Endothelial cell (in vitro differentiated cells): ENCODE data around the gene FBXW8. TPM values are rescaled to one million over a fixed set of nuclear protein-coding genes. Genes with fewer than 3 reads are reported as not detected.
A peak's percentile ranks its signal among the peaks of the same experiment; 100 is the strongest.

Experiments used
- DNase-seq: peaks from one replicate; pipeline ENCODE4 v3.0.0; 2021; ENCODE audit warnings: low spot score
- H3K27ac Mint-ChIP-seq: one replicate; pipeline ENCODE4 v1.8.0; 2021; ENCODE audit warnings: mixed read lengths, inconsistent platforms; ENCODE audit not compliant: unreplicated experiment
- H3K27me3 Mint-ChIP-seq: one replicate; pipeline ENCODE4 v1.8.0; 2021; ENCODE audit warnings: mild to moderate bottlenecking, moderate library complexity, mixed read lengths, inconsistent platforms; ENCODE audit not compliant: unreplicated experiment
- H3K36me3 Mint-ChIP-seq: one replicate; pipeline ENCODE4 v1.8.0; 2021; ENCODE audit warnings: mild to moderate bottlenecking, low read depth, mixed read lengths, inconsistent platforms; ENCODE audit not compliant: unreplicated experiment
- H3K4me1 Mint-ChIP-seq: one replicate; pipeline ENCODE4 v1.8.0; 2021; ENCODE audit warnings: mild to moderate bottlenecking, mixed read lengths, inconsistent platforms; ENCODE audit not compliant: unreplicated experiment
- H3K4me3 Mint-ChIP-seq: one replicate; pipeline ENCODE4 v1.8.0; 2021; ENCODE audit warnings: mild to moderate bottlenecking, mixed read lengths, inconsistent platforms; ENCODE audit not compliant: unreplicated experiment
- H3K9me3 Mint-ChIP-seq: one replicate; pipeline ENCODE4 v1.8.0; 2021; ENCODE audit warnings: mixed read lengths, inconsistent platforms; ENCODE audit not compliant: unreplicated experiment
- CTCF ChIP-seq: fragments of 200-600 bp; sonication (generic); IDR thresholded peaks from one replicate; pipeline ENCODE4 v1.5.0; 2021; ENCODE audit warnings: antibody characterized with exemption; ENCODE audit not compliant: unreplicated experiment
- total RNA-seq: library from RNA; stranded (reverse); fragmentation: NEBNext Ultra II Directional; extraction: Animal tissue kit (Norgen Biotek cat#: 25700); gene quantifications from one replicate; pipeline ENCODE4 v1.2.1, GENCODE V29; 2021; ENCODE audit not compliant: unreplicated experiment

Gene FBXW8
- total RNA-seq, 1 donor from 2014 or later: 17.8 TPM

DNA sequence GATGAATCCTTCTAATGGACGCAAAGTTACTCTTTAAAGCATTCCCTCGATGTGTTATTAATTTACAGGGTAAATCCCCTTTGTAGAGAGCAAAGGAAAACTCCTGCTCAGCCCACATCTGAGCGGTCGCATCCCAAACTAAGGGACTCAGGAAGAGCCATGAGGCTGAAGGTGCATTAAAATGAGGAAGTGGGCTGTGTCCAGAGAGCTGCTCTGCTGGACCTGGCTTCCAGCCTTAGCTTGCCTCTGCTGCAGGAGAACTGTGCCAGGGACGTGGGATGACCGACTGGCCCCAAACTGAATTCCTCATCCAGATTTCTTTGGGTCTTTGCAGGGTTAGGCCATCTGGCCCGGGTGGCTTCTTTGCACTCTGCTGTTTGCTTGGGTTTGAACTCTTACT, 88.3 kb downstream of the FBXW8 start:
- Mint-ChIP-seq H3K9me3 (no peaks in the 10 kb centered on the region), H3K36me3 (no peaks in the 10 kb centered on the region), H3K27me3 (no peaks in the 10 kb centered on the region), H3K4me1 (no peaks in the 10 kb centered on the region), H3K4me3 (no peak overlapping the region), H3K27ac (no peak overlapping the region)
- TF ChIP-seq CTCF: no peak
- no peak for DNase-seq

DNA sequence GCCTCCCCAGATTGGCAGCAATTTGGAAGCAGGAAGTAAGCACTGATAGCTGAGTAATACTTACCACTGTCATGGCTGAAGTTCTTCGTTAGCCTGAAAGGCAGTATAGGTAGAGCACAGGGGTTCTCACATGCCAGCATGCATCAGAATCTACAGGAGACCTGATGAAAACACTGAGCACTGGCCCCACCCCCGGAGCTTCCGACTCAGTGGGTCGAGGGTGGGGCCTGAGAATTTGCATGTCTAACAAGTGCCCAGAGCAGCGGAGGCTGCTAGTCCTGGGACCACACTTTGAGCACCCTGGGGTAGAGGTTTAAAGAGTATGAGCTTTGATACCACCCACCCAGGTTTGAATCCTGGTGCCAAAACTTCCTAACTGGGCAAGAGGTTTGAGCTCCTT, 89.6 kb downstream of the FBXW8 start:
- H3K4me3 Mint-ChIP-seq: no peak overlapping the region
- TF ChIP-seq CTCF: no peak
- no peak for DNase-seq
- H3K4me1 Mint-ChIP-seq: no peaks in the 10 kb centered on the region
- peaks cover 4% of the 10 kb centered on the region for H3K36me3 Mint-ChIP-seq
- H3K9me3 Mint-ChIP-seq: no peaks in the 10 kb centered on the region
- no peaks in the 10 kb centered on the region for H3K27me3 Mint-ChIP-seq
- H3K27ac Mint-ChIP-seq: no peak overlapping the region

DNA sequence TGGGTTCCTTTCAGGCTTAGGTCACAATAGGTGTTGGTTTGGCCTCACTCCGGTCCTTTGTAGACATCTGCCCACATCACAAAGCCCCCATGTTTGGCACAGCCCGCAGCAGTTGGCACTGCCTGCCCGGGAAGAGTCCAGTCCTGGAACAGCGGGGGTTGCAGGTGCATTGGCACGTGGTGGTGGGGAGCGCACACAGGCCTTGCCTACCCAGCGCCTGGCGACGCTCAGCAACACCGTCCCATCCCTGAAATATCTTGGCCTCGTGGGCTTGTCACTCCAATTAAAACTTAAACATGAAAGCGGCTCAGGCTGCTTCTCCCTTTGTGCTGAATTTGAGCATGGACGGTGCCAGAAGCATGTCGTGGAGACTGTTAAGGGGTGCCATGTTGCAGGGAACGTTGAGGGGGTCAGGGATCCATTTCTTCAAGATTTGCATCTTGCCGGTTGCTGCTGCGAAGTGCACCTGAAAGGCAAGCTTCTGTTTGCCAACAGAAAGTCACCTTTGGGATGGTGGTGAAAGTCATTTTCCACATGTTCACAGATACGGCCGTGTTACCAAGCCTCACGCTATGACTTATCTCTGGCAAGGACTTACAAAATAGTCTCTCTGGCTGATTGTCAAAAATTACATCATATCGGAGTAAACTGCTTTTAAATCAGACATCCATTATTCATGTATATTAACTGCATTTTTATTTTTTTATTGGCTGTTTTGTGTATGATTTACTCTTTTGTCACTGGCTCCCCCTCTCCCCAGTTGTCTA, 91.5 kb downstream of the FBXW8 start:
- H3K27ac Mint-ChIP-seq: no peak overlapping the region
- no peaks in the 10 kb centered on the region for H3K4me1 Mint-ChIP-seq
- no peak overlapping the region for H3K4me3 Mint-ChIP-seq
- DNase-seq: no peak
- TF ChIP-seq CTCF: no peak
- peaks cover 7% of the 10 kb centered on the region for H3K36me3 Mint-ChIP-seq
- no peaks in the 10 kb centered on the region for H3K9me3 Mint-ChIP-seq
- H3K27me3 Mint-ChIP-seq: no peaks in the 10 kb centered on the region

- H3K36me3 Mint-ChIP-seq: peaks cover 7% of the 10 kb centered on the region
- TF ChIP-seq CTCF: no peak
- no peak overlapping the region for H3K4me3 Mint-ChIP-seq
- no peaks in the 10 kb centered on the region for H3K27me3 Mint-ChIP-seq
- no peak for DNase-seq
- H3K4me1 Mint-ChIP-seq: no peaks in the 10 kb centered on the region
- no peak overlapping the region for H3K27ac Mint-ChIP-seq
- no peaks in the 10 kb centered on the region for H3K9me3 Mint-ChIP-seq
Measured at GRCh38 chr12:117003883-117004404, 93.2 kb downstream of the FBXW8 start.

GRCh38 chr12:117005417-117006046, 94.8 kb downstream of the FBXW8 start:
- H3K36me3 Mint-ChIP-seq: peaks cover 11% of the 10 kb centered on the region
- no peak for DNase-seq
- H3K27ac Mint-ChIP-seq: no peak overlapping the region
- H3K4me3 Mint-ChIP-seq: peak overlapping the region; percentile 43
- no peak for TF ChIP-seq CTCF
- H3K27me3 Mint-ChIP-seq: no peaks in the 10 kb centered on the region
- no peaks in the 10 kb centered on the region for H3K9me3 Mint-ChIP-seq
- peaks cover 13% of the 10 kb centered on the region for H3K4me1 Mint-ChIP-seq
